ENCODE results near the gene SCAF11. TPM values are rescaled to one million over a fixed set of nuclear protein-coding genes. Genes with fewer than 3 reads are reported as not detected.
"Not testable (repeated sequence)": the region's sequence is repeated elsewhere in the genome, so short reads cannot be mapped to it uniquely, and the experiment has no call there.

Gene SCAF11
- total and polyA plus RNA-seq, 2 experiments from 2014 or later: 77.0 to 84.8 TPM

GRCh38 chr12:46018712-46019111, 28.3 kb upstream of the SCAF11 start:
- H3K36me3 Mint-ChIP-seq (ENCODE audit: low read depth): peaks cover 12% of the 10 kb centered on the region

GRCh38 chr12:46017866-46018375, 27.5 kb upstream of the SCAF11 start:
- H3K36me3 Mint-ChIP-seq (ENCODE audit: low read depth): peaks cover 12% of the 10 kb centered on the region
- not testable (repeated sequence) for H3K4me3 Mint-ChIP-seq; H3K9me2 ChIP-seq (ENCODE audit: insufficient read depth); H3K27ac Mint-ChIP-seq; H3F3A ChIP-seq (replicated peaks; ENCODE audit: low read depth); H3K27me3 Mint-ChIP-seq (ENCODE audit: insufficient read depth, low read depth, poor library complexity); H3K27ac ChIP-seq (ENCODE audit: low read depth); H3K27me3 ChIP-seq (ENCODE audit: insufficient read depth); H4K20me1 ChIP-seq (replicated peaks; ENCODE audit: insufficient read depth); DNase-seq (ENCODE audit: low spot score); H3K79me2 ChIP-seq (replicated peaks; ENCODE audit: insufficient read depth); H3K4me1 Mint-ChIP-seq; H3K4me2 ChIP-seq; ATAC-seq; H3K36me3 ChIP-seq (ENCODE audit: insufficient read depth); H3K4me3 ChIP-seq; H2AFZ ChIP-seq
- peaks cover 35% of the 10 kb centered on the region for H3K9me3 Mint-ChIP-seq
- H3K4me1 ChIP-seq (ENCODE audit: insufficient read depth): peaks cover 14% of the 10 kb centered on the region

More at GRCh38 chr12:46018712-46019111, 28.3 kb upstream of the SCAF11 start:
- H3K4me2 ChIP-seq; ATAC-seq; H3K27me3 Mint-ChIP-seq (ENCODE audit: insufficient read depth, low read depth, poor library complexity); H3K4me1 Mint-ChIP-seq; DNase-seq (ENCODE audit: low spot score); H3K4me3 ChIP-seq; H3K36me3 ChIP-seq (ENCODE audit: insufficient read depth); H3K4me3 Mint-ChIP-seq; H3F3A ChIP-seq (replicated peaks; ENCODE audit: low read depth); H3K27ac ChIP-seq (ENCODE audit: low read depth); H3K27ac Mint-ChIP-seq; H2AFZ ChIP-seq; H3K27me3 ChIP-seq (ENCODE audit: insufficient read depth); H4K20me1 ChIP-seq (replicated peaks; ENCODE audit: insufficient read depth); H3K9me2 ChIP-seq (ENCODE audit: insufficient read depth); H3K79me2 ChIP-seq (replicated peaks; ENCODE audit: insufficient read depth): not testable (repeated sequence)
- H3K4me1 ChIP-seq (ENCODE audit: insufficient read depth): peaks cover 14% of the 10 kb centered on the region
- peaks cover 35% of the 10 kb centered on the region for H3K9me3 Mint-ChIP-seq

DNA sequence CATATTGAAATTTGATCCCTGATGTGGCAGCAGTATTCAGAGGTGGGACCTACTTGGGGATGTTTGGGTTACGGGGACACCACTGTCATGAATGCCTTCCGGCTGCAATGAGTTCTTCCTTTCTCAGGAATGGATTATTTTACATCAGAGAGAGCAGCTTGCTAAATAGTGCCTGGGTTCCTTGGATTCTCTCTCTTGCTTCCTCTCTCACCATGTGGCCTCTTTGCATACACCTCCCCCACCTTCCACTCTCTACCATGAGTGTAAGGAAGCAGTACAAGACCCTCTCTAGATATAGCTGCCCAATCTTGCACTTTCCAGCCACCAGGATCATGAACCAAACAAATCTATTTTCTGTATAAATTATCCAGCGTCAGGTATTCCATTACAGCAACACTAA, 15.4 kb upstream of the SCAF11 start:
- Histone ChIP-seq H3K9me2 (ENCODE audit: insufficient read depth) (peaks cover 24% of the 10 kb centered on the region), H3F3A (replicated peaks; ENCODE audit: low read depth) (no peaks in the 10 kb centered on the region), H3K4me2 (peak overlapping the region; percentile 67), H3K4me3 (peak overlapping the region; percentile 11; the same call in 1 of the 2 replicates), H3K27ac (ENCODE audit: low read depth) (no peak overlapping the region), H4K20me1 (replicated peaks; ENCODE audit: insufficient read depth) (no peaks in the 10 kb centered on the region), H3K27me3 (ENCODE audit: insufficient read depth) (no peaks in the 10 kb centered on the region), H2AFZ (peak overlapping the region; percentile 70; the same call in 1 of the 2 replicates), H3K4me1 (ENCODE audit: insufficient read depth) (peaks cover 17% of the 10 kb centered on the region), H3K36me3 (ENCODE audit: insufficient read depth) (no peaks in the 10 kb centered on the region), H3K79me2 (replicated peaks; ENCODE audit: insufficient read depth) (no peaks in the 10 kb centered on the region)
- Mint-ChIP-seq H3K4me3 (peak overlapping the region; percentile 29; the same call in 1 of the 3 replicates), H3K27me3 (ENCODE audit: insufficient read depth, low read depth, poor library complexity) (peaks cover 2% of the 10 kb centered on the region), H3K9me3 (peaks cover 15% of the 10 kb centered on the region), H3K27ac (peak overlapping the region; percentile 1; the same call in 1 of the 2 replicates), H3K4me1 (peaks cover 17% of the 10 kb centered on the region), H3K36me3 (ENCODE audit: low read depth) (peaks cover 19% of the 10 kb centered on the region)
- no peak for TF ChIP-seq ZNF462 (CRISPR knock-in tag; IDR thresholded peaks at IDR 0.05)
- TF ChIP-seq ZNF114 (CRISPR knock-in tag; IDR thresholded peaks at IDR 0.05): no peak
- no peak for TF ChIP-seq CTCF (conservative IDR thresholded peaks at IDR 0.05; ENCODE audit: low read depth in 2 of 2)
- no peak for TF ChIP-seq NANOG (IDR thresholded peaks at IDR 0.05; ENCODE audit: borderline replicate concordance)
- ATAC-seq: peak; percentile 60; the same call in 2 of the 3 replicates
- peak; percentile 53 for DNase-seq (ENCODE audit: low spot score)
